ENCODE measurements around the gene KIF3C.

GRCh38 chr2:26008851-26009566, 26.7 kb upstream of the KIF3C start:
- TF ChIP-seq CTCF (IDR thresholded peaks at IDR 0.05; ENCODE audit: poor library complexity, severe bottlenecking) (no peak), RAD21 (conservative IDR thresholded peaks at IDR 0.05) (no peak), POLR2AphosphoS5 (IDR thresholded peaks at IDR 0.05) (no peak), EZH2 (IDR thresholded peaks at IDR 0.05; ENCODE audit: borderline replicate concordance, insufficient read depth, low read length, poor library complexity, severe bottlenecking) (no peak), REST (IDR thresholded peaks at IDR 0.05; ENCODE audit: borderline replicate concordance) (no peak)

Measured in neural cell (in vitro differentiated cells).